Body of pancreas (tissue), 4 donors: ENCODE results near the gene TAF3. TPM values are rescaled to one million over a fixed set of nuclear protein-coding genes. Genes with fewer than 3 reads are reported as not detected.

Experiments
- ATAC-seq: fragments of 150-250 bp; one replicate; pipeline ENCODE4 v1.9.1; 2016
- DNase-seq, 4 donors: peaks; one replicate each; pipeline ENCODE4 v3.0.0-alpha.2; 2019
- H3K27ac ChIP-seq, 4 donors: fragments of 200-600 bp; sonication (generic); 1 replicate in 3 of 4; 2 replicates in 1 of 4; pipeline versions ENCODE4 v1.5.1 to v1.6.1; 2016 to 2019; ENCODE audit warnings: mild to moderate bottlenecking in 1 of 4, mixed read lengths in 1 of 4, moderate library complexity in 1 of 4
- H3K27me3 ChIP-seq, 2 donors: fragments of 200-600 bp; sonication (generic); one replicate each; pipeline ENCODE4 v1.6.0; 2016; ENCODE audit warnings: mild to moderate bottlenecking in 1 of 2
- H3K36me3 ChIP-seq, 2 donors: fragments of 200-600 bp; sonication (generic); replicated peaks in 1 of 2; 2 replicates each; pipeline ENCODE4 v1.5.1; 2016; ENCODE audit warnings: low read depth in 2 of 2; ENCODE audit not compliant: insufficient read depth in 1 of 2
- H3K4me1 ChIP-seq: fragments of 200-600 bp; sonication (generic); one replicate; pipeline ENCODE4 v1.6.0; 2016
- H3K4me3 ChIP-seq, 2 donors: fragments of 200-600 bp; sonication (generic); 1 replicate in 1 of 2; 2 replicates in 1 of 2; pipeline ENCODE4 v1.5.1; 2016 to 2019
- H3K9me3 ChIP-seq, 3 donors: fragments of 200-600 bp; sonication (generic); 1 replicate in 2 of 3; 2 replicates in 1 of 3; pipeline ENCODE4 v1.5.1; 2016
- POLR2A ChIP-seq, 3 donors: fragments of 450-650 bp; IDR thresholded peaks; one replicate each; pipeline ENCODE4 v1.6.1; 2016; ENCODE audit warnings: antibody characterized with exemption in 3 of 3, mild to moderate bottlenecking in 2 of 3
- WGBS, 2 donors: methylation state at CpG; one replicate each; pipeline ENCODE4 v1.1.5; 2017; 5-methylcytosine and 5-hydroxymethylcytosine counted together
- intact Hi-C: fragments of 100-400 bp; cut with DNase I; formaldehyde crosslinking; loops from one replicate; pipeline ENCODE4 v1.15.1; 2023
- total RNA-seq, 2 donors: library from RNA; depleted of rRNA; stranded (reverse); fragments of >200 nt; gene quantifications; one replicate each; pipeline ENCODE4 v1.1.0, GENCODE V29; 2016
- TF ChIP-seq, protein P1 (sequence below), 7 experiments: fragments of 450-650 bp in 4 of 7; fragments of 200-600 bp in 3 of 7; sonication (generic) in 3 of 7; IDR thresholded peaks; one replicate each; pipeline ENCODE4 v1.5.1; 2016 to 2019; ENCODE audit warnings: antibody characterized with exemption in 7 of 7

The TAF3 gene
- total RNA-seq, 2 donors from 2014 or later: 6.0 to 12.9 TPM

DNA sequence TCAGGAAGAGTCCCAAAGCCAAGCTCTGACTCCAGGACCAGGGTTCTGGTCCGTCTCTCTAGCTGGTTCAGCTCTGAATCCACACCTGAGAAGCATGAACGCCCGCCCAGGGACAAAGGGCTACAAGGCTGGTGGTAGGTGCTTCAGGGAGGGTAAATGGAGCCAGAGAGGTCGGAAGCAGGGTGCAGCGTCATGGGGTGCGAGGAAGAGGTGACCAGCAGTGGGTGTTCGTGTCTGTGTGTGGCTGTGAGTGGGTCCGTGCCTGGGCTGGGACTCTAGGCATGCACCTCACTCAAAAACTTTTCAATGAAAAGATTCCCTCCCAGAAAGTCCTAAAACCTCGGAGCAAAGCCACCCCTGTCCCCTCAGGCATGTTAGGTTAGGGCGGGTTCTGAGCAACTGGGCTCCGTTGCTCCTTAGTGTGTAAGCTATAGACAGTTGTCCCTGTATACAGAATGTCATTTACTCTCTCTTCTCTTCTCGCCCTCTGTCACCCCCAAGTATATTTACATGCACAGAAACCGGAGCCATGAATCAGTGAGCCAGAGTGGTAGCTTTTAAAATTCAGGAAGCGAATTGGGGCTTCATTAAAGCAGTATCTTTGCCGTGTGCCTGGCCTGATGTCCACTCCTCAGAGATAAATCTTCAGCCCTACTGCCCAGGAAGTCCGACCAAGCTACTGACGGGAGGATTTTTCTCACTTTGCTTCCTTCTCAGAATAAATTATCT lies 223.9 kb downstream of the TAF3 start:
- Histone ChIP-seq H3K9me3 (no peaks in the 10 kb centered on the region), H3K27me3 (peaks cover 5 to 71% of the 10 kb centered on the region in 2 donors), H3K27ac (no peak overlapping the region), H3K4me1 (peaks cover 28% of the 10 kb centered on the region), H3K4me3 (no peak overlapping the region), H3K36me3 (no peaks in the 10 kb centered on the region)
- 5 to 14% methylated on average over 14 to 17 of the region's 17 CpGs for WGBS, 2 donors
- DNase-seq (no peak), ATAC-seq (no peak)
- TF ChIP-seq, protein P1, sequence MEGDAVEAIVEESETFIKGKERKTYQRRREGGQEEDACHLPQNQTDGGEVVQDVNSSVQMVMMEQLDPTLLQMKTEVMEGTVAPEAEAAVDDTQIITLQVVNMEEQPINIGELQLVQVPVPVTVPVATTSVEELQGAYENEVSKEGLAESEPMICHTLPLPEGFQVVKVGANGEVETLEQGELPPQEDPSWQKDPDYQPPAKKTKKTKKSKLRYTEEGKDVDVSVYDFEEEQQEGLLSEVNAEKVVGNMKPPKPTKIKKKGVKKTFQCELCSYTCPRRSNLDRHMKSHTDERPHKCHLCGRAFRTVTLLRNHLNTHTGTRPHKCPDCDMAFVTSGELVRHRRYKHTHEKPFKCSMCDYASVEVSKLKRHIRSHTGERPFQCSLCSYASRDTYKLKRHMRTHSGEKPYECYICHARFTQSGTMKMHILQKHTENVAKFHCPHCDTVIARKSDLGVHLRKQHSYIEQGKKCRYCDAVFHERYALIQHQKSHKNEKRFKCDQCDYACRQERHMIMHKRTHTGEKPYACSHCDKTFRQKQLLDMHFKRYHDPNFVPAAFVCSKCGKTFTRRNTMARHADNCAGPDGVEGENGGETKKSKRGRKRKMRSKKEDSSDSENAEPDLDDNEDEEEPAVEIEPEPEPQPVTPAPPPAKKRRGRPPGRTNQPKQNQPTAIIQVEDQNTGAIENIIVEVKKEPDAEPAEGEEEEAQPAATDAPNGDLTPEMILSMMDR (IDR thresholded peaks at IDR 0.05): no peak
- TF ChIP-seq POLR2A (IDR thresholded peaks at IDR 0.05): no peak
- intact Hi-C loops: no loop called here

DNA sequence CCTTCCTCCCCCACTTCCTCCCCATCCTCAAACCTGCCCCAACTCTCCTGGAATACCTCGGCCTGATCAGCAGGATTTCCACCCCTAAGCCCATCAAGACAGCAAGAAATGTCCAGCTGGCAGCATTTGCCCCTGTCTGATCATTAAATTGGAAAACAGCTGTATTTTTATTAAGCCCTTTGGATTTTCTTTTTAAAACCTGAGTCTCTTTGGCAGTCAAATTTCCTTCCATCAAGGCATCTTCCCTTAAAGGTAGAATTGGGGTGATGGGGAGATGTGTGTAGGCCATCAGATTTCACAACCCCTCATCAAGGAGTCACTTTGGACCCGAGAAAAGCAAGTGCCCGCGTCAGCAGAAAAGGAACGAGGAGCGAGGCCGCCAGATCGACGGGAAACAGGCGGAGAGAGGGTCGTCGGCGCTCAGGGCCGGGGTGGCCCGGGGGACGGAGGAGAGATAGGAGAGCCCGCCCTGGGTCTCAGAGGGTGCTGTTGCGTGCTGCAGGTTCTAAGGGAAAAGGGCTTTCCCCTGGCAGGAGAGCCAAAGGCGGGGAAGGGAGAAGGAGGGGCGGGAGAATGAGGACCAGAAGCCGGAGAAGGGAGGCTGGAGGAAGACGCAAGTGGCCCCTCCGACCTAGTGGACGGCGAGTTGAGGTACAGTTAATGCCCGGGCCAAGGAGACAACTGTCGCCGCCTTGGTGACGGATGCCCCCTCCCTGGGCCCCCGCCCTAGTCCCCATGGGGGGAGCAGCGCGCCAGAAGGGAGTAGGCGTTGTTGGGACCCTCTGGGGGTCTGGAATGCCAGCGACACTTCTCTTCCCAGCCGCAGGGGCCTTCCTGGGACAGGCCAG lies 224.6 kb downstream of the TAF3 start:
- Histone ChIP-seq H3K4me1 (peaks cover 24% of the 10 kb centered on the region), H3K4me3 (no peak overlapping the region), H3K27me3 (peaks cover 5 to 74% of the 10 kb centered on the region in 2 donors), H3K9me3 (no peaks in the 10 kb centered on the region), H3K36me3 (no peaks in the 10 kb centered on the region), H3K27ac (no peak overlapping the region)
- no peak for DNase-seq
- 5 to 6% methylated on average over 27 to 35 of the region's 35 CpGs for WGBS, 2 donors
- TF ChIP-seq, protein P1 (IDR thresholded peaks at IDR 0.05): no peak
- no peak for TF ChIP-seq POLR2A (IDR thresholded peaks at IDR 0.05)
- ATAC-seq: no peak
- intact Hi-C loops: no loop called here

DNA sequence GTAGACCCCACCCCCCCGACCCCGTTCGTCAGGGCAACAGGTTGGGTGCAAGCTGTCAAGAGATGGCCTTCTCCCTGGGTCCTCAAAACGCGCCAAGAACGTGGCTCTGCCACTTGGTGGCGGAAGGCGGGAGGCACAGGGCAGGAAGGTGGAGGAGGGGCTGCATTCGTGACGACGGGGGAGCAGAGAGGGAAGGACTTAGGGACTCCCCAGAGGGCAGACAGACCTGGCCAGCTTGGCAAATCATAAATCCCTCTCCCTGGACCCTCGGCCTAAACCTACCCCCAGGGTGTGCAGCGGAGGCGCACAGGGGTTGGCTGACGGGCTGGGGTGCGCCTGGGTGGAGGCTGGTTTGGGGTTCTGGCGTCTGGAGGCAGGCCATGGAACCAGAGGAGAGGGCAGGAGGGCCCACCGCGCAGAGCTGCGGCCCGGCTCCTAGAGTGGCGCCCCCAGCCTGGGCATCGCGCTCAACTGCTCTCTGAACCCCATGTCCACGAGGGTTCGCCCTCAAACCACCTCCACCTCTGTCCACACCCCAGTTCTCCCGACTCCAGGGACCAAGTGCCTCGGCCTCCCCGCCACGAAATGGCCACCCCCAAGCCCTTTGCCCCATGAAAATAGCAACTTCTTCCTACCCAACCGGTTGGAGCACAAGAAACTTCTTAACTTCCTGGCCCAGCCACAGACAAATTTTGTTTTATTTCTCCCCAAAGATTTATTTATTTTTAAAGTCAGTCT lies 225.4 kb downstream of the TAF3 start:
- TF ChIP-seq, protein P1 (IDR thresholded peaks at IDR 0.05): no peak
- no peak for TF ChIP-seq POLR2A (IDR thresholded peaks at IDR 0.05)
- DNase-seq: no peak
- ATAC-seq: no peak
- H3K27ac ChIP-seq: no peak overlapping the region
- H3K4me3 ChIP-seq: no peak overlapping the region
- intact Hi-C loops: no loop called here
- H3K9me3 ChIP-seq: no peaks in the 10 kb centered on the region
- no peaks in the 10 kb centered on the region for H3K36me3 ChIP-seq
- H3K4me1 ChIP-seq: peaks cover 24% of the 10 kb centered on the region
- peaks cover 5 to 76% of the 10 kb centered on the region in 2 donors for H3K27me3 ChIP-seq
- 4 to 6% methylated on average over 8 to 31 of the region's 31 CpGs for WGBS, 2 donors

DNA sequence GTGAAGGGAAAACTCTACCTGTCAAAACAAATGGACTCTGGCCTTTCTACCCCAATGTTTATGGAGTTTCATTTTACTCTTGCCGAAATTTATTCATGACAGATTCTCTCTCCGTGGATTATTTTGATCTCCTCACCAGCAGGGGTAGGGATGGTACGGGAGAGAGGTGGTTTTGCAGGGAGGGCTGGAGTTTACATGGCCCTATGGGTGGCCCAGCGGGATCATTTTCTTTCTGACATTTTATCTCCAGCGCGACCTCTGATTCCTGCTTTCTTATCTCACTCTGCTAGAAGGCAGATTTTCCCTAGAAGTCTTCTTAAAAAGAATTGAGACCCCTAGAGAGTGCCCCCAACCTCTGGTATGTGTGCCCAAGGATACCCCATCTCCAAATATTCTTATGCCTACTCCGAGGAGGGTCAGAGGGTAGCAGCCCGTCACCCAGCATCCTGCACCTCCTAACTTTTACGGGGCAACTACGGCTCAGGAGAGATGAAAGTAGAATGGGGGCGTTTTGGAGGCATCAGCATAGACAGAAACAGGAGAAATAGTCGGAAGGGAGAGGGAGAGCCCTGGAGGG lies 226.1 kb downstream of the TAF3 start:
- ATAC-seq (no peak), DNase-seq (no peak)
- intact Hi-C loops: no loop called here
- H3K27ac ChIP-seq: no peak overlapping the region
- no peaks in the 10 kb centered on the region for H3K9me3 ChIP-seq
- H3K36me3 ChIP-seq: no peaks in the 10 kb centered on the region
- peaks cover 5 to 76% of the 10 kb centered on the region in 2 donors for H3K27me3 ChIP-seq
- H3K4me1 ChIP-seq: peaks cover 29% of the 10 kb centered on the region
- no peak overlapping the region for H3K4me3 ChIP-seq
- 7 to 19% methylated on average over 12 of the region's 12 CpGs for WGBS, 2 donors
- no peak for TF ChIP-seq POLR2A (IDR thresholded peaks at IDR 0.05)
- TF ChIP-seq, protein P1 (IDR thresholded peaks at IDR 0.05): no peak
